ENCODE data around the gene CYP2A6.

DNA sequence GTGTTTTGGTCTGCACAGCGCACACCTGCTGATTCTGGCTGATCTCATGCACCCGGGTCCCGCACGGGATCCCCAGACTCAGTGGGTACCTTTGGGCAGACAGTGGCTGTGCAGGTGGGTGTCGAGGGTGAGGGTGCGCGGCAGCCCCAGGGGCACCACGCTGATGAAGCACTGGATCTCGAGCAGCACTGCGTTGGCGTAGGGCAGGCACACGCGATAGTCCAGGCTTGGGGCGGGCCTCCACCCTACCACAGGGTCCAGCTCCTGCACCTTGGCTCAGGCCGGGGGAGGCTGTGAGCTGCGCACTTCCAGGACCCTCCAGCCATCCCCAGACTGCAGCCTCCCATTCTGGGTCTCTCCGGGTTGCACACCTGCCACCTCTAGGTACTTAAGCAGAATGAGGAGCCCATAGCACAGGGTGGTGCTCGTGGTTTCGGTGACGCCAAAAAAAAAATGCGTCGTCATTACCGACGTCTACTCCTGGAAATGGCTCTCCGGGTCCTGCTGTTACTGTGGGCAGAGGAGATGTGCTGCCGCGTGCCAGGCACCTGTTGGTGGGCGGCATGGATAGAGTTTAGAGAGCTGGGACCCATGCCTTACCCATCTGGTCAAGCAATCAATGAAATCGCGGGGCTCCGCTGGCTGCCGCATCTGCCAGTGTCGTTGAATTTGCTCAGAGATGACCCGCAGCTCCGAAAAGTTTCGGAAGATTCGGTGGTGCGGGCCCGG, 40.7 kb downstream of the CYP2A6 start:
- no peak for TF ChIP-seq CTCF (IDR thresholded peaks at IDR 0.05)
- no peak for TF ChIP-seq POLR2A (IDR thresholded peaks at IDR 0.05)
